Endodermal cell (in vitro differentiated cells): ENCODE results near the gene SPATA17. TPM values are rescaled to one million over a fixed set of nuclear protein-coding genes. Genes with fewer than 3 reads are reported as not detected.

Experiments used
- DNase-seq: peaks from one replicate; pipeline ENCODE4 v3.0.0-alpha.2; 2017
- H3K27ac ChIP-seq: 2 replicates; pipeline ENCODE4 v1.5.1; 2013; ENCODE audit warnings: mild to moderate bottlenecking, low read depth, low read length, moderate library complexity
- H3K27me3 ChIP-seq: 2 replicates; pipeline ENCODE4 v1.6.1; 2013; ENCODE audit warnings: mild to moderate bottlenecking, low read length, moderate library complexity; ENCODE audit not compliant: insufficient read depth, control insufficient read depth, poor library complexity, severe bottlenecking
- H3K36me3 ChIP-seq: 2 replicates; pipeline ENCODE4 v1.7.0; 2013; ENCODE audit warnings: mild to moderate bottlenecking, low read length, moderate library complexity; ENCODE audit not compliant: control insufficient read depth, insufficient read depth
- H3K4me1 ChIP-seq: one replicate; pipeline ENCODE4 v1.7.0; 2013; ENCODE audit warnings: low read length; ENCODE audit not compliant: control insufficient read depth, insufficient read depth
- H3K4me3 ChIP-seq: 2 replicates; pipeline ENCODE4 v1.5.1; 2013; ENCODE audit warnings: mild to moderate bottlenecking, low read length, moderate library complexity
- H3K9ac ChIP-seq: 2 replicates; pipeline ENCODE4 v1.6.1; 2013; ENCODE audit warnings: mild to moderate bottlenecking, low read length, moderate library complexity; ENCODE audit not compliant: poor library complexity, severe bottlenecking; ENCODE audit errors: extremely low read depth
- H3K9me3 ChIP-seq: 2 replicates; pipeline ENCODE4 v1.6.1; 2013; ENCODE audit warnings: mild to moderate bottlenecking, low read length, moderate library complexity; ENCODE audit not compliant: control insufficient read depth
- H3K27ac Mint-ChIP-seq: 2 replicates; pipeline ENCODE4 v1.8.0; 2020; ENCODE audit warnings: mixed read lengths
- H3K27me3 Mint-ChIP-seq: 2 replicates; pipeline ENCODE4 v1.8.0; 2021; ENCODE audit warnings: mild to moderate bottlenecking, mixed read lengths; ENCODE audit not compliant: insufficient read depth
- H3K36me3 Mint-ChIP-seq: 2 replicates; pipeline ENCODE4 v1.8.0; 2020; ENCODE audit warnings: low read depth, mixed read lengths
- H3K4me1 Mint-ChIP-seq: 2 replicates; pipeline ENCODE4 v1.8.0; 2020; ENCODE audit warnings: mixed read lengths
- H3K4me3 Mint-ChIP-seq: 2 replicates; pipeline ENCODE4 v1.8.0; 2020; ENCODE audit warnings: mild to moderate bottlenecking, moderate library complexity, mixed read lengths
- H3K9me3 Mint-ChIP-seq: 2 replicates; pipeline ENCODE4 v1.8.0; 2020; ENCODE audit warnings: mild to moderate bottlenecking, mixed read lengths
- CTCF ChIP-seq: fragments of 200-600 bp; sonication (generic); conservative IDR thresholded peaks from 2 replicates; pipeline ENCODE4 v1.5.0; 2021; ENCODE audit warnings: antibody characterized with exemption, mild to moderate bottlenecking
- WGBS, 2 experiments: methylation state at CpG; one replicate each; pipeline versions ENCODE4 v1.1.5 to v1.1.7; 2013; ENCODE audit warnings: missing lambda C conversion rate in 2 of 2, mixed read lengths in 1 of 2; ENCODE audit not compliant: insufficient coverage in 1 of 2, insufficient read length in 1 of 2; 5-methylcytosine and 5-hydroxymethylcytosine counted together
- total RNA-seq, 2 donors: library from RNA; stranded (reverse); fragmentation: NEBNext Ultra II Directional in 1 of 2; extraction: Animal tissue kit (Norgen Biotek cat#: 25700) in 1 of 2; gene quantifications; 2 replicates in 1 of 2; 3 replicates in 1 of 2; pipeline ENCODE4 v1.2.1, GENCODE V29; 2021

SPATA17 gene
- total RNA-seq, 2 donors from 2014 or later, result 0.93 to 1.6 TPM

DNA sequence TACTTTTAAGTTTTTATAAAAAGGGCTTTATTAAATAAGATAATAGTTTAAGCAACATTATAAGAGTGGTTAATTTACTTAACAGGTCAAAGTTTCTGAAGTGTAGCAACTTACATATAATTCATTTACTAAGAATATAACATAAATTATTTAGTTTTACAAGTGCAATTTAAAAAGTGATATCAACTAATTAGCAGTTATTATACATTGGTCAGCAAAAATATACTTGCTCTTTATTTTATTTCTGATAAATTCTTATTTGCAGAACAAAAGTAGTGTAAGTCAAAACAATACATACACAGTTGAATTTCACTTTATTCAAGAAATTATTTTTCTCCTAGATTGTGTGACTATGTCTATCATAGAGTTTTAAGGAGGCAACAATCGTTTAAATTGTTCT, 215.6 kb downstream of the SPATA17 start:
- H3K4me1 Mint-ChIP-seq, result peaks cover 4% of the 10 kb centered on the region
- Histone ChIP-seq H3K4me1 (no peaks in the 10 kb centered on the region), H3K9ac (no peak overlapping the region), H3K4me3 (no peak overlapping the region), H3K27ac (no peak overlapping the region), H3K9me3 (no peaks in the 10 kb centered on the region), H3K36me3 (no peaks in the 10 kb centered on the region), H3K27me3 (no peaks in the 10 kb centered on the region)
- H3K27ac Mint-ChIP-seq, result no peak overlapping the region
- WGBS, 2 experiments, result no CpG with 5 or more reads among the region's 1 CpG
- no peaks in the 10 kb centered on the region for H3K36me3 Mint-ChIP-seq
- TF ChIP-seq CTCF, result no peak
- no peaks in the 10 kb centered on the region for H3K9me3 Mint-ChIP-seq
- DNase-seq, result no peak
- H3K4me3 Mint-ChIP-seq, result no peak overlapping the region
- H3K27me3 Mint-ChIP-seq, result no peaks in the 10 kb centered on the region

DNA sequence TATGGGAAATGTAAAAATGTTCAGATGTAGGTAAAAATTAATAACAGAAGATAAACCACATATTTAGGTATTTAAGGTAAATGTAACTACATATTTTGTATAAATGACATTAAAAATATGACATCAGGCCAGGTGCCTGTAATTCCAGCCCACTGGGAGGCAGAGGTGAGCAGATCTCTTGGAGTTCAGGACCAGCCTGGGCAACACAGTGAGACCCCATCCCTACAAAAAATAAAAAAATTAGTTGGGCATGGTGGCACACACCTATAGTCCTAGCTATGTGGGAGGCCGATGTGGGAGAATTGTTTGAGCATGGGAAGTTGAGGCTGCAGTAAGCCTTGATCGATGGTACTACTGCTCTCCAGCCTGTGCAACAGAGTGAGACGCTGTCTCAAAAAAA, 216.5 kb downstream of the SPATA17 start:
- Mint-ChIP-seq H3K27me3 (no peaks in the 10 kb centered on the region), H3K4me1 (peaks cover 8% of the 10 kb centered on the region), H3K27ac (no peak overlapping the region), H3K36me3 (no peaks in the 10 kb centered on the region), H3K9me3 (no peaks in the 10 kb centered on the region), H3K4me3 (no peak overlapping the region)
- H3K4me3 ChIP-seq, result no peak overlapping the region
- DNase-seq, result no peak
- H3K36me3 ChIP-seq, result no peaks in the 10 kb centered on the region
- H3K9ac ChIP-seq, result no peak overlapping the region
- 95 to 100% methylated on average over 3 of the region's 3 CpGs for WGBS, 2 experiments
- no peaks in the 10 kb centered on the region for H3K4me1 ChIP-seq
- H3K27ac ChIP-seq, result no peak overlapping the region
- TF ChIP-seq CTCF, result no peak
- no peaks in the 10 kb centered on the region for H3K9me3 ChIP-seq
- H3K27me3 ChIP-seq, result no peaks in the 10 kb centered on the region

GRCh38 chr1:217856342-217857034, 225.3 kb downstream of the SPATA17 start:
- Histone ChIP-seq H3K27ac (no peak overlapping the region), H3K9me3 (peaks cover 18% of the 10 kb centered on the region), H3K4me1 (peaks cover 11% of the 10 kb centered on the region), H3K9ac (no peak overlapping the region), H3K36me3 (no peaks in the 10 kb centered on the region), H3K4me3 (no peak overlapping the region), H3K27me3 (no peaks in the 10 kb centered on the region)
- peaks cover 26% of the 10 kb centered on the region for H3K4me1 Mint-ChIP-seq
- no peak overlapping the region for H3K4me3 Mint-ChIP-seq
- DNase-seq, result no peak
- H3K36me3 Mint-ChIP-seq, result no peaks in the 10 kb centered on the region
- no peak overlapping the region for H3K27ac Mint-ChIP-seq
- WGBS, 2 experiments, result 90 to 92% methylated on average over 2 to 6 of the region's 6 CpGs
- no peak for TF ChIP-seq CTCF
- H3K27me3 Mint-ChIP-seq, result no peaks in the 10 kb centered on the region
- peaks cover 15% of the 10 kb centered on the region for H3K9me3 Mint-ChIP-seq
